Measurements from ENCODE around the gene PPP1R26.

The PPP1R26 gene

GRCh38 chr9:135489188-135489906 is 9.8 kb downstream of the PPP1R26 start:
- Histone ChIP-seq H3K4me1 (ENCODE audit: control insufficient read depth, insufficient read depth, low read length) (no peaks in the 10 kb centered on the region), H3K36me3 (ENCODE audit: control insufficient read depth in 2 of 2, insufficient read depth in 1 of 2, low read length in 2 of 2) (peaks cover 0 to 47% of the 10 kb centered on the region in 2 experiments; a peak in 1 of 3 replicates), H3K4me3 (ENCODE audit: low read depth, low read length) (no peak overlapping the region), H3K27ac (ENCODE audit: extremely low read depth, low read depth, low read length) (no peak overlapping the region), H3K9me3 (ENCODE audit: control insufficient read depth, insufficient read depth, low read depth, low read length) (no peaks in the 10 kb centered on the region)
- no peak for TF ChIP-seq ZNF23 (tag by site-specific recombination; IDR thresholded peaks at IDR 0.05; ENCODE audit: borderline replicate concordance)
- no peak for TF ChIP-seq ZSCAN4 (tag by site-specific recombination; IDR thresholded peaks at IDR 0.05)
- TF ChIP-seq ZNF530 (tag by site-specific recombination; IDR thresholded peaks at IDR 0.05; ENCODE audit: low read depth) = no peak
- ChIA-PET POLR2A (no interaction called here), CTCF (no interaction called here)

- CTCF ChIA-PET = interaction anchor here (0.9 to 1.2 kb wide), 2 partner anchors 9 to 13 kb away, joined by 3 read pairs; no protein-coding TSS in a partner anchor
Measured at GRCh38 chr9:135490166-135490870, 10.7 kb downstream of the PPP1R26 start.

DNA sequence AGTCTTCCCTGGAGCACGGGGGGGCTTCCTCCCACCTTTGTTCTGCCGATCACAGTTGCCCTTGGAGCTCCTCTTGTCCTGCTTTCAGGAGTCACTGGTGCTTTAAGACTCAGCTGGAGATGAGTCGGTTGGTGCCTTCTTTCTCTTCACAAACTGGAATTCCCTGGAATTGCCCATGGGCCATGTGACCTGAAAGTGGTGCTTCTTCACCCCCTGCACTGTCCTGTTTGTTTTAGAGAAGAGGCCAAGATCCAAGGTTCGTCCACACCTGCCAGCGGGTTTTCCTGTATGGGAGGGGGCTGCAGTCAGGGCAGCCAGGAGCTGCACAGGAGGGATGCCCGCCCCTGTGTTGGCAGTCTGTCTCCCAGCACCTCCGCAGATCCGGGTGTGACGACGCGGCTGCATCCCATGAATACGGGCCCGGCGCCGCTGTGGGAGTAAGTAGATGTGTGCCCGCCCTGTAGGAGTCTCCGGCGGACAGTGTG is 11.4 kb downstream of the PPP1R26 start:
- H3K9me3 ChIP-seq (ENCODE audit: control insufficient read depth, insufficient read depth, low read depth, low read length) = no peaks in the 10 kb centered on the region
- no peak overlapping the region for H3K27ac ChIP-seq (ENCODE audit: extremely low read depth, low read depth, low read length)
- H3K36me3 ChIP-seq (ENCODE audit: control insufficient read depth in 2 of 2, insufficient read depth in 1 of 2, low read length in 2 of 2) = peaks cover 0 to 31% of the 10 kb centered on the region in 2 experiments; a peak in 1 of 3 replicates
- ChIA-PET CTCF (interaction anchor here (0.6 to 1.2 kb wide), 3 partner anchors 8 to 14 kb away, joined by 3 to 4 read pairs (median 3); no protein-coding TSS in a partner anchor), POLR2A (interaction anchor here (0.6 kb wide), 1 partner anchor 61 kb away, joined by 3 read pairs; no protein-coding TSS in a partner anchor)
- H3K4me1 ChIP-seq (ENCODE audit: control insufficient read depth, insufficient read depth, low read length) = no peaks in the 10 kb centered on the region
- no peak for TF ChIP-seq ZNF792 (tag by site-specific recombination; IDR thresholded peaks at IDR 0.05)
- no peak for TF ChIP-seq ZNF274 (IDR thresholded peaks at IDR 0.05; ENCODE audit: low read length)
- TF ChIP-seq ZNF274 (tag by site-specific recombination; IDR thresholded peaks at IDR 0.05; ENCODE audit: borderline replicate concordance) = no peak
- no peak for TF ChIP-seq ZNF404 (tag by site-specific recombination; IDR thresholded peaks at IDR 0.05)
- no peak for TF ChIP-seq KLF1 (tag by site-specific recombination; IDR thresholded peaks at IDR 0.05)
- TF ChIP-seq ZNF549 (tag by site-specific recombination; IDR thresholded peaks at IDR 0.05) = no peak
- TF ChIP-seq ZNF596 (tag by site-specific recombination; IDR thresholded peaks at IDR 0.05) = no peak
- TF ChIP-seq ZNF529 (tag by site-specific recombination; IDR thresholded peaks at IDR 0.05; ENCODE audit: insufficient replicate concordance) = no peak
- TF ChIP-seq, protein P1, sequence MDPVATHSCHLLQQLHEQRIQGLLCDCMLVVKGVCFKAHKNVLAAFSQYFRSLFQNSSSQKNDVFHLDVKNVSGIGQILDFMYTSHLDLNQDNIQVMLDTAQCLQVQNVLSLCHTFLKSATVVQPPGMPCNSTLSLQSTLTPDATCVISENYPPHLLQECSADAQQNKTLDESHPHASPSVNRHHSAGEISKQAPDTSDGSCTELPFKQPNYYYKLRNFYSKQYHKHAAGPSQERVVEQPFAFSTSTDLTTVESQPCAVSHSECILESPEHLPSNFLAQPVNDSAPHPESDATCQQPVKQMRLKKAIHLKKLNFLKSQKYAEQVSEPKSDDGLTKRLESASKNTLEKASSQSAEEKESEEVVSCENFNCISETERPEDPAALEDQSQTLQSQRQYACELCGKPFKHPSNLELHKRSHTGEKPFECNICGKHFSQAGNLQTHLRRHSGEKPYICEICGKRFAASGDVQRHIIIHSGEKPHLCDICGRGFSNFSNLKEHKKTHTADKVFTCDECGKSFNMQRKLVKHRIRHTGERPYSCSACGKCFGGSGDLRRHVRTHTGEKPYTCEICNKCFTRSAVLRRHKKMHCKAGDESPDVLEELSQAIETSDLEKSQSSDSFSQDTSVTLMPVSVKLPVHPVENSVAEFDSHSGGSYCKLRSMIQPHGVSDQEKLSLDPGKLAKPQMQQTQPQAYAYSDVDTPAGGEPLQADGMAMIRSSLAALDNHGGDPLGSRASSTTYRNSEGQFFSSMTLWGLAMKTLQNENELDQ (tag by site-specific recombination; IDR thresholded peaks at IDR 0.05; ENCODE audit: low read depth) = no peak
- TF ChIP-seq SCRT1 (tag by site-specific recombination; IDR thresholded peaks at IDR 0.05; ENCODE audit: borderline replicate concordance) = no peak
- TF ChIP-seq KLF10 (tag by site-specific recombination; IDR thresholded peaks at IDR 0.05) = no peak
- TF ChIP-seq, protein P2, sequence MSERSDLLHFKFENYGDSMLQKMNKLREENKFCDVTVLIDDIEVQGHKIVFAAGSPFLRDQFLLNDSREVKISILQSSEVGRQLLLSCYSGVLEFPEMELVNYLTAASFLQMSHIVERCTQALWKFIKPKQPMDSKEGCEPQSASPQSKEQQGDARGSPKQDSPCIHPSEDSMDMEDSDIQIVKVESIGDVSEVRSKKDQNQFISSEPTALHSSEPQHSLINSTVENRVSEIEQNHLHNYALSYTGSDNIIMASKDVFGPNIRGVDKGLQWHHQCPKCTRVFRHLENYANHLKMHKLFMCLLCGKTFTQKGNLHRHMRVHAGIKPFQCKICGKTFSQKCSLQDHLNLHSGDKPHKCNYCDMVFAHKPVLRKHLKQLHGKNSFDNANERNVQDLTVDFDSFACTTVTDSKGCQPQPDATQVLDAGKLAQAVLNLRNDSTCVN (tag by site-specific recombination; optimal IDR thresholded peaks at IDR 0.05) = no peak
- TF ChIP-seq ZNF214 (tag by site-specific recombination; IDR thresholded peaks at IDR 0.05; ENCODE audit: borderline replicate concordance) = no peak
- no peak overlapping the region for H3K4me3 ChIP-seq (ENCODE audit: low read depth, low read length)

More at GRCh38 chr9:135490166-135490870, 10.7 kb downstream of the PPP1R26 start:
- TF ChIP-seq SETDB1 (IDR thresholded peaks at IDR 0.05; ENCODE audit: insufficient read length, low read length) = no peak
- no peak for TF ChIP-seq ZNF26 (tag by site-specific recombination; IDR thresholded peaks at IDR 0.05)
- peak; percentile 25; the same call in 1 of the 2 replicates for TF ChIP-seq ZFP69B (tag by site-specific recombination; IDR thresholded peaks at IDR 0.05)
- TF ChIP-seq ZIC2 (tag by site-specific recombination; IDR thresholded peaks at IDR 0.05) = peak; percentile 41; the same call in 1 of the 2 replicates
- no peak for TF ChIP-seq ZNF830 (tag by site-specific recombination; IDR thresholded peaks at IDR 0.05; ENCODE audit: low read depth)
- Histone ChIP-seq H3K4me3 (ENCODE audit: low read depth, low read length) (no peak overlapping the region), H3K4me1 (ENCODE audit: control insufficient read depth, insufficient read depth, low read length) (no peaks in the 10 kb centered on the region), H3K9me3 (ENCODE audit: control insufficient read depth, insufficient read depth, low read depth, low read length) (no peaks in the 10 kb centered on the region), H3K36me3 (ENCODE audit: control insufficient read depth in 2 of 2, insufficient read depth in 1 of 2, low read length in 2 of 2) (peaks cover 0 to 38% of the 10 kb centered on the region in 2 experiments; a peak in 1 of 3 replicates), H3K27ac (ENCODE audit: extremely low read depth, low read depth, low read length) (no peak overlapping the region)
- POLR2A ChIA-PET = interaction anchor here (0.6 kb wide), 1 partner anchor 62 kb away, joined by 3 read pairs; no protein-coding TSS in a partner anchor

Measured in HEK293 (cell line).